NCI-H2029 treated with DMSO at 0.1 percent for 48 hours (cell line): ENCODE results near the gene GAB1.

ENCODE experiments used
- DNase-seq: peaks from one replicate; lab custom pipeline; 2025; lab: John Stamatoyannopoulos, UW

The GAB1 gene

DNA sequence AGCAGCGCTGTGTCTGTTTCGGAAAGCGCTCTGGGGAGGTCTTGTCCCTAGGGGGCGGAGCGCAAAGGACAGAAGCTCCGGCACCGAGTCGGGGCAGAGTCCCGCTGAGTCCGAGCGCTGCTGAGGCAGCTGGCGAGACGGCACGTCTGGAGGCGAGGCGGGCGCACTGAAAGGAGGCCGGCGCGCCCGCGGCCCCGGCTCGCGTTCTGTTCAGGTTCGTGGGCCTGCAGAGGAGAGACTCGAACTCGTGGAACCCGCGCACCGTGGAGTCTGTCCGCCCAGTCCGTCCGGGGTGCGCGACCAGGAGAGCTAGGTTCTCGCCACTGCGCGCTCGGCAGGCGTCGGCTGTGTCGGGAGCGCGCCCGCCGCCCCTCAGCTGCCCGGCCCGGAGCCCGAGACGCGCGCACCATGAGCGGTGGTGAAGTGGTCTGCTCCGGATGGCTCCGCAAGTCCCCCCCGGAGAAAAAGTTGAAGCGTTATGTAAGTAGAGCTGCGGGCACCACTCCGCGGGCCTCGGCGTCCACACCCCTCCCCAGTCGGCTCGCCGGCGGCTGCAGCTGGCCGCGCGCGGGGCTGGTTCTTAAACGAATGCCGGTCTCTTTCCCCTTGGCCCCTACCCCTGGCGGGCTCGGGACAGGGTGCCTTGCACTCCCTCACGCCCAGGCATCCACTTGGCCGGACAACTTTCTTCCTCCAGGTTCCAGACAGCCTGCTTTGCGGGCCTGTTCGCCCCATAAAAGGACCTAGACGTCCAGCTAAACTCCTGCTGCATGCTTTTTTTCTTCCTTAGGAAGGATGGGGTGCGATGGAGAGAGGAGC is at the start of gene GAB1:
GAB1 (plus strand) TSS at position 96 of the 819 bp plus-strand sequence; CDS start at position 409, 313 bp downstream.
- DNase-seq = peak; percentile 1

DNA sequence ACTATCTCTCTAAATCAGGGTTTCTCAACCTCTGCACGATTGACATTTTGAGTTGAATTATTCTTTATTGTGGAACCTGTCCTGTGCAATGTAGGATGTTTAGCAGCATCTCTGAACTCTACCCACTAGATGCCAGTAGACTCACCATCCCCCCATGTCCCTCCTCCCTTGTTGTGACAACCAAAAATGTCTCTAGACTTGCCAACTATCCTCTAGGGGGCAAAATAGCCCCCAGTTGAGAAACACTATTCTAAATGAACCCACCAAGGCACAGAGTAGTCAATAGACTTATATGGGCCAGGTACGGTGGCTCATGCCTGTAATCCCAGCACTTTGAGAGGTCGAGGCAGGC is 49.1 kb upstream of the GAB1 start:
- no peak for DNase-seq

DNA sequence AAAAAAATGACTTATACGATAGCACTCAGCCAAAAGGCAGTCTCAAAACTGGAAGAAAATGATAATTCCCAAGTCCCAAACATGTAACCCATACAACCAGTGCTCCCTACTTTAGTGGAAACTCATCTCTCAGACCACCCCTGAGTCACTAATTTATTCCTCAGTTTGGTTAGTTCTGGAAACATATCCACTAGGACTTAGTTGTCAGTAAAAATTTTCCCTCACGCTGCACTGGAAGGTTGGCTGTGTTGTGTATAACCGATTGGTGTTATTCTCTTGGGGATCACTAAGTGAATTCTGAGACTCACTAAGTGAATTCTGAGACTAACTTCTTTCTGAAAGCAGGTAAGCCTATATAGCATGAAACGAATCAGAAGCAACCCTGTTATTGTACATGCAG is 48.5 kb upstream of the GAB1 start:
- no peak for DNase-seq

DNA sequence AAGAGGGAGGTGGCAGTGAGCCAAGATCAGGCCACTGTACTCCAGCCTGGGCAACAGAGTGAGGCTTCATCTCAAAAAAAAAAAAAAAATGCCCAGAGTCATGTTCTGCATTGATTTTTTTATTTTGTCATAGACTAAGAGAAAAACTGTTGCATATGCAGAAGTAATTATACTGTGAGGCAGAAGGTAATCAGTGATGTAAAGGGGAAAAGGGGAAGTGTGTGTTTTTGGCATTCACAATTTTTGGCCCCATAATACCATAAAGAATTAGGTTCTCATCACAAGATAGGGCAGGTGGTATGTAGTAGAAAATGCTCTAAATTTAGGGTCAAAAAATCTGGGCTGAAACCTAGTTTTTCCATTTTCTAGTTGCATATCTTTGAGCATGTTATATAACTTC is 47.3 kb upstream of the GAB1 start:
- DNase-seq = no peak

DNA sequence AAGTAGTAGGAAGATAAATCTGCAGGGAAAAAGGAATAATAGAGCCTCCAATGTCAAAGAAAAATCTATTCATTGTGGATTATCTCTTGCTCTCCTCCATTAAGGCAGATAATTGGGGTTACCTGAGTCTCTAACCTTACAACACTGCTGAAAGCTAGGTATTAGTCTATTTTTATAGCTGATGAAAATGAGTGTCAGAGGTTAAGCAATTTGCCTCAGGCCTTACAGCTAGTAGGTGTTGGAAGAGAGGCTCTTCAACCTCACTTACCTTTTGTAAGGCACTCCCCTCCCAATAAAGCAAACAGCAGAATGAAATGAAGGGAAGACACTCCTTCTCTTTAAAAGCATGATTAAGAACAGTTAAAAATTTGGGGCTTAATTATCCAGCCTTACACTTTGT is 45.4 kb upstream of the GAB1 start:
- no peak for DNase-seq

DNA sequence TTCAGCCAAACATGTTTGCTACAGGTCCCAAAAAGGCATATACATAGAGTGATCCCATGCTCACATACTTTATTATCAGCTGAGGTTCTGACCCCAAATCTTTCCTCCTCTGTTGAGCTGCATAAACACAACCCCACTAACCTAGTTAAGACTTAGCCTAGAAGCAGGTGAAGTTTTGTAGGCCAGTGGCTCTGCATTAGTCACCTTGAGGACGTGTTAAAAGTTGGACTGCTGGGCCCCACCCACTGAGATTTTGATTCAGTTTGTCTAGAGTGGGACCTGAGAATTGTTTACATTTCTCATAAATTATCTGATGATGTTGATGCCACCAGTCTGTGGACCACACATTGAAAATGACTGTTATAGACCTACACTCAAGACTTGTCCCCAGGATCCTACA is 43.8 kb upstream of the GAB1 start:
- DNase-seq = no peak

DNA sequence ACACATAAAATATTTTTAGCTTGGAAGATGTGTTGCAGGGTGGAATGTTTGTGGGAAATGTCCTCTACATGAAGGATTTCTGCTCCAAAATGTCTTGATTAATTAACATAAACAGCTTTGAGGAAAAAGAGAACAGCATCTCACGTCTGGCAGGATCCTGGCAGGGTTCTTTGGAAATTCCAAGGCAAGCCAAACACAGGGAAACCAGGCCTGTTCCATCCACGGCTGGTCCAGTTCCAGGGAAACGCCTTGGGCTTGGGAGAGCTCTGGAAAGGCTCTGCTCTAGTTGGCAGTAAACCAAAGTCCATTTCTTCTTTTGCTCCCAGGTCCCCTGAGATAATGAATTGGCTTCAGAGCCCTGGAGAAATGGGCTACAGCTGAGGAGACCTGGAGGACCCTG is 42.4 kb upstream of the GAB1 start:
- DNase-seq = no peak

DNA sequence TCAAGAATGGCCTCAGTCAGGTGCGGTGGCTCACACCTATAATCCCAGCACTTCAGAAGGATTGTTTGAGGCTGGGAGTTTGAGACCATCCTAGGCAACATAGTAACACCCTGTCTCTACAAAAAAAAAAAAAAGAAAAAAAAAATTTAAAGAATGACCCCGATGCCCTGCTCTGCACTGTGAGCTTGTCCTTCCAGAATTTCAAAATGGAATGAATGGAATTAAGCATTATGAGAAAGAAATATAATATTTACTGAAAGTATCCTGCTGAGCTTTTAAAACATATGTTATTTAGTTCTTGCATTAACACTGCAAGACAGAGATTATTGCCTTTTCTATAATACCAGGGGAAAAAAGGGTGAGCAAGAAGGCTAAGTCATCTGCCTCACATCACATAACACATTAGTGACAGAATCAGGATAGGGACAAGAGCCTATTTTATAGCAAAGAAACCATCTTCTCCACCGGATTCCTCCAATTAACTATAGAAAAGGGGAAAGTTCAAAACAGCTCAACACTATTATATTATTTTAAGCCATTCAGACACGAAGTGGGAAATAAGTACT is 41.9 kb upstream of the GAB1 start:
- no peak for DNase-seq

DNA sequence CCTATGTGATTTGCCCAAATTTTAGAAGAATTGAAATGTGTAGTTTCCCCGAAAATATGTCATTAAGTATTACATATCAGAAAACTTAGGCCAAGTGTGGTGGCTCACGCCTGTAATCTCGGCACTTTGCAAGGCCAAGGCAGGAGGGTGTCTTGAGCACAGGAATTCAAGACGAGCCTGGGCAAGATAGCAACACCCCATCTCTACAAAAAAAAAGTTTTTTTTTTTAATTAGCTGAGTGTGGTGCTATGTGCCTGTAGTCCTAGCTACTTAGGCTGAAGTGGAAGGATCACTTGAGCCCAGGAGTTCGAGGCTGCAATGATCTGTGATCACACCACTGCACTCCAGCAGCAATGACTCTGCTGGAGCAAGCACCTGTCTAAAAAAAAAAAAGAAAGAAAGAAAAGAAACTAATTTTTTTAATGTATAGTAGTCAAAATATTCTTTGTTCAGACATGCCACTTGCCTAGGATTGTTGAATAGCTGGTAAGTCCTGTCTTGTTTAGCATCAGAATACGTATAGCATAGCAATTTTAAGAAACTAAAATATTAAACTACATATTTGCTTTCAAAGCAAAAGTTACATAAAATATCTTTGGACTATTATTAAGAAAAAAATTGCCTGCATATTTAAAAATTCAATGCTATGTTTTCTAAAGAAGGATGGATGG is 40.1 kb upstream of the GAB1 start:
- no peak for DNase-seq

DNA sequence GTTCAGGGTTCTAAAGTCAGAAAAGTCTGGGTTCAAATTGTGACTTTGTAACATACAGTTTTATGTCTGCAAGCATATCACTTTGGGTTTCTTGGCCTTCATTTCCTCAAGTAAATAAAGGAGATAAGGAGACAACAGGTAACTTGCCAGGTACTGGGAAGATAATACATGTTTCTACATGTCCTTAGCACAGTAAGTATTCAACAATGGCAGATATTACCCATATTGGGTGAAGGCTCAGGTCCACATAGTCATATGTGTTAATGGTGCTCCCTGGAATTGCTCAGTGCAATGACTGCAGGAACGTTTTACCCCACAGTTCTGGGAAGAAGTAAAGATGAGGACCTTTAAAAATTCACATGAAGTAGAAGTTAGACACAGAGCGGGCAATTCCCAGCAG is 35.8 kb upstream of the GAB1 start:
- no peak for DNase-seq

DNA sequence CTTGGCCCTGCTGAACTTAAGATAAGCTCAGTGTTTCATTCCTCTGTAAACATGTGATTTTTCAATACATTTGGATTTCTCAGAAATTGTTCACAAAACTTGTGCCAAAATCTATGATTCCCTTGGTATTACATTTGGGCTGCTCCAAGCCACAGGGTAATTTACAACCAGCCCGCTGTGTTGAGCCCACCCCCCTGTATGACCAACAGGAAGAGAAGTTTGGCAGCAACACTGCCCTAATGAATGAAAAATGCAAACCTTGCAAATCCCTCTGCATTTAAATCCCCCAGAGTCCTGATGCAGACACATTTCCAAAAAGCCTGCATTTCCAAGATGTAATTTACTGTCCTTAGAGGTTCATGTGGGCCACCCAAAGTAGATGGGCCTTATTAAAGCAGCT is 34.1 kb upstream of the GAB1 start:
- no peak for DNase-seq

DNA sequence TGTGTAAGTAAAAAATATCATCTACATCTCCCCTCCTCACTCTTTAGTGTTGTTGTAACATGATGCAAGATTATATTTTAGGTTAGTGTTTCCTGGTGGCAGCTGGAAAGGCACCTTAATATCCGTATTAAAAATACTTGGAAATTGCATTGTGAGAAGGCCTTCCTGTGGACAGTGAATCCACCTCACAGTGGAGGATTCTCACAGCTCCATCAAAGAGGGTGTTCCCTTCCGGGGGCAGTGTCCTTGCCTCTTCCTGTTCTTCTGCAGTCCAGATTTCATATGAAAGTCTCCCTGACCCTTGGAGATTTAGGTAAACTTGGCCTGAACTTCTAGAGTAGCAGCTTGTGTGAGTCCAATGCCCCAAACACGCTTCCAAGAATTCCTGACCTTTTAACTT is 29.9 kb upstream of the GAB1 start:
- no peak for DNase-seq

DNA sequence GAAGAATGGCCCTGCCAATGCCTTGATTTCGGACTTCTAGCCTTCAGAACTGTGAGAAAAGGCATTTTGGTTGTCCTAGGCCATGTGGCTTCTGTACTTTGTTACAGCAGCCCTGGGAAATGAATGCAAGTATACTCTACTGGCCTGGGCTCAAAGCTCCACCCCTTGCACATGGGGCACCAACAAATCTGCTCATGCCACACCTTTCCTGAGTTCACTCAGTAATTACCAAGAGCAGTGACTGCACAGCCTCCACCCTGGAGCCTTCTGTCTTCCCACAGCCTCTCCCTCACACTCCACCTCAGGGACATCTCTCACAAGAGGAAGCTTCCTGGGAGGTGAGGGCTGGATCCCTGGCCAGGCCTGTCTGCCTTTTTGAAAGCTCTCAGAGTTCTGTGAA is 29.1 kb upstream of the GAB1 start:
- DNase-seq = no peak

DNA sequence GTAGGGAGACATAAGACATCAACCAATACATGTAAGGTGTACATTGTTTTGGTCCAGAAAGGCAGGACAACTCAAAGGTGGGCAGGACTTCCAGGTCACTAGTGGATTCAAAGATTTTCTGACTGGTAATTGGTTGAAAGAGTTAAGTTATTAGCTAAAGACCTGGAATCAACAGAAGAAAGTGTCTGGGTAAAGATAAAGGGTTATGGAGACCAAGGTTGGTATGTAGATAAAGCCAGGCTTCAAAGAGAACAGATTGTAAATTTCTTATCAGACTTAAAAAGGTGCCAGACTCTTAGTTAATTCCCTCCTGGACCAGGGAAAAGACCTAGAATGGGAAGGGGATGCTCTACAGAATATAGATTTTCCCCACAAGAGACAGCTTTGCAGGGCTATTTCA is 28.3 kb upstream of the GAB1 start:
- DNase-seq = no peak

DNA sequence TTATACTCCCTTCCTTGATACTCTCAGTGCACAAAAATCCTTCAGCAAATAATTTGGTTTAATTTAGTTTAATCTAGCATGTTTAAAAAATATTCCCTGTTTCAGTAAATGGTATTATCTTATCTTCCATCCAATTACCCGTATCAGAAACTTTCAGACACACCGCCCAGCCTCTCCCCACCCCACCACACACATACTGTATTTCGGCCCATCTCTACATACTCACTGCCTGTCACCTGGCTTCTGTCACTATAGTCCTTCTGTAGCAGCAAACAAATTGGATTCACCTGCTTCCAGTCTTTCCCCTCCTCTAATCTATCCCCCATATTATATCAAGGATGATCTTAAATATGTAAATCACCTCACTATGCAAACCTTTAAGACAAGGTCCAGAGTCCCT is 24.8 kb upstream of the GAB1 start:
- DNase-seq = no peak

DNA sequence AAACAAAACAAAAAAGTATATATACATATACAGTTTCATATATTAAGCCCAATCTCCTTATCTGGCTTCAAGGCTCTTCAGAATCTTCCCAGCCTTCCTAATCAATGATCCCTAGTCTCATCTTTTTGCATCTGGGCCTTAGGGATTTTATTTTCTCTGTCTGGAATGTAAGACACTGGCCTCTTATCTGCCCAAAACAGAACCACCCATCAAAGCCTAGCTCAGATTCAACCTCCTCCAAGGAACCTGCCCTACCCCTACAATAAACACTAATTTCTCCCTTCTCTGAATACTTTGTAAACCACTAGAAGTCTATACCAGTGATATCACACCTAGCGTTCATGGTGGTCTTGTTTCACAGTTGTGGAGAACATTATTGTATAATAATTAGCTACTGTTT is 23.2 kb upstream of the GAB1 start:
- no peak for DNase-seq

DNA sequence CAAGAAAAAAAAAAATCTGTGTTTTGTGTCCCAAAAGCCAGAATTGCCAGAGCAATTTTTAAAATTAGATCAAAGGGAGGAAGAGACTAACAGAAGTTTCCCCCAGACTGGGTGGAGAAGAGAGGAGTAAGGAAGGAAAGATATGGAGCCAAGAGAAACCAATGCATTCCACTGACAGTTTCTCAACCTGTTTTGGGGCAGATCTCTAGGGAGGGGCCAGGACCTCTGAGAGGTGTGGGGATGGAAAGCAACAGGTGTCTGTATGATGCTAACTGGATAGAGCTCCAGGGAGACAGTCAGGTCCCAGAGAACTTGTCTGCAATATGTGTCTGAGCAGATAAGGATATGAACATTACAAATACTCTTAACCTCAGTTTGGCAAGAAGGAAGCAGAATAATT is 22.7 kb upstream of the GAB1 start:
- no peak for DNase-seq

DNA sequence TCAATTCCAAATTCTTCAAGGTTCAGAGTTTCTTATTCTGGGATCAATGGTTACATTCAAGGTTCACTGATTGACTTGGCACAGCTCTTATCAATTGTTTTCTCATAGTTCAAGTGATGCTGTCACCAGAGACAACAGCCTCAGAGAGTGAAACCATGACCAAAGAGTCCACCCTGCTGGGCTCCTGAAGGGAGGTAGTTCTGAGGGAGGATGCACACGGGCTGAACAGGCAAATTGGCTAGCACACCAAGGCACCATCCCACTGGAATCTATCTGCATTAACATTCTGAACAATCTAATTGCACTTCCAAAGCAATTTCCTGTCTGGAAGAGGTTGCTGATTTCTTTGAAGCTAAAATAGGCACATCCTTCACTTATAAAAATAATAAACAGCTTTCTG is 16.6 kb upstream of the GAB1 start:
- no peak for DNase-seq

DNA sequence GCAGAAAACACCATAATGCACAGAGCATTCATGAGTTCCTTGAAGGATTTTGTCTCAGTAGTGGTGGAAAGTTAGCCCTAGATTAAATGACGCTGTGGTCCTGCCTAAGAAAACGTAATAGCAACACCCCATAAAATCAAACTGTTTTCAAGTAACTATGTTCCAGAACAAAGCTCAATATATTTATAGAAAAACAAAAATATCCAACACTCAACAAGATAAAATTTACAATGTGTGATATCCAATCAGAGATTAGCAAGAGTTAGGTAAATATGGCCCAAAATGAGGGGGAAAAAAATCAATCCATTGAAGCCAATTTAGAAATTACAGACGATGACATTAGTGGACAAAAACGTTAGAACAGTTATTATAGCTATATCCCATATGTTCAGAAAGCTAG is 9.9 kb upstream of the GAB1 start:
- DNase-seq = no peak

DNA sequence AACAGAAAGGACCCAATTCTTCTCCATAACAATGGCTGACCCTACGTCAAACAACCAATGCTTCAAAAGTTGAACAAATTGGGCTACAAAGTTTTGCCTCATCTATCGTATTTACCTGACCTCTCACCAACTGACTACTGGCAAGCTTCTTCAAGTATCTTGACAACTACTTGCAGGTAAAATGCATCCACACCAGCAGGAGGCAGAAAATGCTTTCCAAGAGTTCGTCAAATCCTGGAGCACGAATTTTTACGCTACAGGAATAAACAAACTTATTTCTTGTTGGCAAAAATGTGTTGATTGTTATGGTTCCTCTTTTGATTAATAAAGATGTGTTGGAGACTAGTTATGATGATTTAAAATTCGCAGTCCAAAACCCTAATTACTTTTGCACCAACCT is 6.7 kb upstream of the GAB1 start:
- no peak for DNase-seq

DNA sequence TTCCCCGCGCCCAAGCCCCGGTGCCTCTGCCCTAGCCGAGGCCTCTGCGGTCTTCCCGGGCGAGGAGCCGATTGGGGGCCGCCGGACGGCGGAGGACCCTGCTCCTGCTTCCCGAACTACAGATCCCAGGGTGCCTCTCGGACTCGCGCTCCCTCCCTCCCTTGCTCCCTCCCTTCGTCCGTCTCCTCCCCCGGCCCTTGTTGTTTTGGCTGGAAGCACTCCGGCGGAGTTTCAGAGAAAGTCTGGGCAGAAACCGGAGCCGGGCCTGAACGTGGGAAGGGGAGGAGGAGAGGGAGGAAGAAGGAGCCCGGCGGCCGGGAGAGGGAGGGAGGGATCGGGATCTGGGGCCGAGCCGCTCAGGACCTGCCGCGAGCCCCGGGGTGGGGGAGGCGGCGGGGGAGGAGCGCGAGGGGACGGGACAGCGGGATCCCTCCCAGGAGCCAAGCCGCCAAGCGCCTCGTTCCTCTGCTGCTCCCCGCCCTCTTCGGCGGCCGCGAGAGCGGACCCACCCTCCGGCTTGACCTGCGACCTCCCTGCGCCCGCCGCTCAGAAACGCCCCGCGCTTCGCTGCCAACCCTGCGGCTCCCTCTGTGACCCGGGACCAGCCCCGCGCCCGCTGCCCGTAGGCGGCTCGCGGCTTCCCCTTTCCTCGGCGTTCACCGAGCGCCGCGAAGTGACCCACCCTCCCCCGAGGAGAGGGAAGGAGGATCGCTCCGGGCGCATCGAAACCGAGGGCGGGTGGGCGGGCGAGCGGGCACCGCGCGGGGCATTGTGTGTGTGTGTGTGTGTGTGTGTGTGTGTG is 496 bp upstream of the GAB1 start:
- DNase-seq = peak; percentile 10

DNA sequence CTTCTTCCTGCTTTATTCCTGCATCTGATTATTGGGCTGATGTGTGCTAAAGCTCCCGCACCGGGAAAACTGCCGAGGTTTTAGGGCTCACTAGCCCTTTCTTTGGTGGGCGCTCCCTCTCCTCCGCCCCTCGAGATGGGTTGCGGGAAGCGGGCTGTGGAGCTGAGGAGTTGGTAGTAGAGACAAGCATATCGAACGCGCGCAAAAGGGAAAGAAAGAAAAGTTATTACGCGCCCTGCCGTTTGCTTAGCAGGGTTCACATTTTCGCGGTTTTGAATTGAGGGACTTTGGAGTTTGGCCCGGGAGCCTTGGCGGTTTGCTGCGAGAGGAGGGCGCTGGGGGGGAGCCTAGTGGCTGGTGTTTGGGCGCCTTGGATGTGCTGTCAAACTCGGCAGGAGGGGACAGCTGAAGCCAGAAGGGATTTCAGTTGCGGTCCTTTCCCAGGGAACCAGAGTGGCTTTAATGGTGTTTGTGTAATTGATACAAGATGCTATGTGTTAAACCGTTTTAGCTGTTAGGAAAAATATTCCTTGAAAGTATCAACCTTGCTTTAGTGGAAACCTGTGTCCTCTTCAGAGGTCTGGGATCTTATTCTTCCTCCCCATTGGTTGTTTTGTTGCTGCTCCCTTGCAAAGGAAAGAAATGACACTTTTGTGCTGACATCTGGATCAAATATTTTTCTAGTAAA is 1.1 kb downstream of the GAB1 start:
- DNase-seq = no peak
